Sigmoid colon (tissue), 4 donors: ENCODE data around the gene ETV3.

Experiments
- EP300 ChIP-seq, 4 donors: sonication (generic); formaldehyde crosslinking; IDR thresholded peaks; one replicate each; pipeline ENCODE4 v1.6.1; 2017; ENCODE audit warnings: antibody characterized with exemption in 4 of 4
- POLR2A ChIP-seq, 2 donors: fragments of 450-650 bp; IDR thresholded peaks; one replicate each; pipeline ENCODE4 v1.6.1; 2016; ENCODE audit warnings: antibody characterized with exemption in 2 of 2, mild to moderate bottlenecking in 2 of 2, moderate library complexity in 2 of 2
- POLR2AphosphoS5 ChIP-seq, 4 donors: sonication (generic); formaldehyde crosslinking; IDR thresholded peaks; one replicate each; pipeline ENCODE4 v1.6.1; 2017; ENCODE audit warnings: antibody characterized with exemption in 4 of 4
- TF ChIP-seq, protein P1 (sequence below), 4 experiments: fragments of 450-650 bp in 3 of 4; fragments of 200-600 bp in 1 of 4; IDR thresholded peaks; one replicate each; pipeline ENCODE4 v1.5.1; 2016 to 2019; ENCODE audit warnings: antibody characterized with exemption in 4 of 4, mild to moderate bottlenecking in 3 of 4, moderate library complexity in 2 of 4

DNA sequence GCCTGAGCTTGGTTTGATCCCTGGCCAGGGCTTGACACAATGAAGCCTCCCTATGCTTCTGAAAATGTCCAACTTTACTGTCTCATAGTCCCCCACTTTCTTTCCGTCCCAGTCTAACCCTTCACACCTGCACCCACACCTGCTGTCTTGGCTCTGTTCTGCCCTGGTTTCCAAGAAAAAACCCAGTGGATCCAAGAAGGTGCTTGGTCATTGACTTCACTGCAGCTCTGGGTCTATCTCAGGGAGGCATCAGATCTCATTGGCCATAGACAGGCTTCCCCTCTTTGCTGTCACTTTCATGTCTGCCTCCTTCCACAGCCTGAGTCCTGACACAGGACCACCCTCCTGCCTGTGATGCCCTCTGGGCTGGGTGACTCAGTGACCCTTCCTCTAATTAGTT is 37.8 kb upstream of the ETV3 start:
- TF ChIP-seq, protein P1, sequence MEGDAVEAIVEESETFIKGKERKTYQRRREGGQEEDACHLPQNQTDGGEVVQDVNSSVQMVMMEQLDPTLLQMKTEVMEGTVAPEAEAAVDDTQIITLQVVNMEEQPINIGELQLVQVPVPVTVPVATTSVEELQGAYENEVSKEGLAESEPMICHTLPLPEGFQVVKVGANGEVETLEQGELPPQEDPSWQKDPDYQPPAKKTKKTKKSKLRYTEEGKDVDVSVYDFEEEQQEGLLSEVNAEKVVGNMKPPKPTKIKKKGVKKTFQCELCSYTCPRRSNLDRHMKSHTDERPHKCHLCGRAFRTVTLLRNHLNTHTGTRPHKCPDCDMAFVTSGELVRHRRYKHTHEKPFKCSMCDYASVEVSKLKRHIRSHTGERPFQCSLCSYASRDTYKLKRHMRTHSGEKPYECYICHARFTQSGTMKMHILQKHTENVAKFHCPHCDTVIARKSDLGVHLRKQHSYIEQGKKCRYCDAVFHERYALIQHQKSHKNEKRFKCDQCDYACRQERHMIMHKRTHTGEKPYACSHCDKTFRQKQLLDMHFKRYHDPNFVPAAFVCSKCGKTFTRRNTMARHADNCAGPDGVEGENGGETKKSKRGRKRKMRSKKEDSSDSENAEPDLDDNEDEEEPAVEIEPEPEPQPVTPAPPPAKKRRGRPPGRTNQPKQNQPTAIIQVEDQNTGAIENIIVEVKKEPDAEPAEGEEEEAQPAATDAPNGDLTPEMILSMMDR (IDR thresholded peaks at IDR 0.05): no peak
- no peak for TF ChIP-seq POLR2A (IDR thresholded peaks at IDR 0.05)
- TF ChIP-seq POLR2AphosphoS5 (IDR thresholded peaks at IDR 0.05): no peak
- TF ChIP-seq EP300 (IDR thresholded peaks at IDR 0.05): no peak
